Measurements from ENCODE around the gene DMBX1. TPM values are rescaled to one million over a fixed set of nuclear protein-coding genes. Genes with fewer than 3 reads are reported as not detected.

The DMBX1 gene
- total and polyA plus RNA-seq, 4 donors = not detected

- 45% methylated on average over 20 of the region's 20 CpGs for WGBS
- no peak for TF ChIP-seq NR2F2 (IDR thresholded peaks at IDR 0.05)
- TF ChIP-seq, protein P1, sequence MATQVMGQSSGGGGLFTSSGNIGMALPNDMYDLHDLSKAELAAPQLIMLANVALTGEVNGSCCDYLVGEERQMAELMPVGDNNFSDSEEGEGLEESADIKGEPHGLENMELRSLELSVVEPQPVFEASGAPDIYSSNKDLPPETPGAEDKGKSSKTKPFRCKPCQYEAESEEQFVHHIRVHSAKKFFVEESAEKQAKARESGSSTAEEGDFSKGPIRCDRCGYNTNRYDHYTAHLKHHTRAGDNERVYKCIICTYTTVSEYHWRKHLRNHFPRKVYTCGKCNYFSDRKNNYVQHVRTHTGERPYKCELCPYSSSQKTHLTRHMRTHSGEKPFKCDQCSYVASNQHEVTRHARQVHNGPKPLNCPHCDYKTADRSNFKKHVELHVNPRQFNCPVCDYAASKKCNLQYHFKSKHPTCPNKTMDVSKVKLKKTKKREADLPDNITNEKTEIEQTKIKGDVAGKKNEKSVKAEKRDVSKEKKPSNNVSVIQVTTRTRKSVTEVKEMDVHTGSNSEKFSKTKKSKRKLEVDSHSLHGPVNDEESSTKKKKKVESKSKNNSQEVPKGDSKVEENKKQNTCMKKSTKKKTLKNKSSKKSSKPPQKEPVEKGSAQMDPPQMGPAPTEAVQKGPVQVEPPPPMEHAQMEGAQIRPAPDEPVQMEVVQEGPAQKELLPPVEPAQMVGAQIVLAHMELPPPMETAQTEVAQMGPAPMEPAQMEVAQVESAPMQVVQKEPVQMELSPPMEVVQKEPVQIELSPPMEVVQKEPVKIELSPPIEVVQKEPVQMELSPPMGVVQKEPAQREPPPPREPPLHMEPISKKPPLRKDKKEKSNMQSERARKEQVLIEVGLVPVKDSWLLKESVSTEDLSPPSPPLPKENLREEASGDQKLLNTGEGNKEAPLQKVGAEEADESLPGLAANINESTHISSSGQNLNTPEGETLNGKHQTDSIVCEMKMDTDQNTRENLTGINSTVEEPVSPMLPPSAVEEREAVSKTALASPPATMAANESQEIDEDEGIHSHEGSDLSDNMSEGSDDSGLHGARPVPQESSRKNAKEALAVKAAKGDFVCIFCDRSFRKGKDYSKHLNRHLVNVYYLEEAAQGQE (IDR thresholded peaks at IDR 0.05) = no peak
- TF ChIP-seq, protein P2, sequence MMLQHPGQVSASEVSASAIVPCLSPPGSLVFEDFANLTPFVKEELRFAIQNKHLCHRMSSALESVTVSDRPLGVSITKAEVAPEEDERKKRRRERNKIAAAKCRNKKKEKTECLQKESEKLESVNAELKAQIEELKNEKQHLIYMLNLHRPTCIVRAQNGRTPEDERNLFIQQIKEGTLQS (IDR thresholded peaks at IDR 0.05) = no peak
- no peak for TF ChIP-seq HNF4G (IDR thresholded peaks at IDR 0.05)
- no peak for TF ChIP-seq JUND (IDR thresholded peaks at IDR 0.05)
- no peak for TF ChIP-seq GABPA (IDR thresholded peaks at IDR 0.05 in 1 of 2, conservative IDR thresholded peaks at IDR 0.05 in 1 of 2)
- TF ChIP-seq FOXA2 (IDR thresholded peaks at IDR 0.05) = no peak
- TF ChIP-seq HNF4A (conservative IDR thresholded peaks at IDR 0.05) = no peak
- no peak for TF ChIP-seq ZBTB33 (IDR thresholded peaks at IDR 0.05)
- TF ChIP-seq, protein P3, sequence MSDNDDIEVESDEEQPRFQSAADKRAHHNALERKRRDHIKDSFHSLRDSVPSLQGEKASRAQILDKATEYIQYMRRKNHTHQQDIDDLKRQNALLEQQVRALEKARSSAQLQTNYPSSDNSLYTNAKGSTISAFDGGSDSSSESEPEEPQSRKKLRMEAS (IDR thresholded peaks at IDR 0.05) = no peak
- TF ChIP-seq SP1 (IDR thresholded peaks at IDR 0.05) = no peak
- TF ChIP-seq TAF1 (conservative IDR thresholded peaks at IDR 0.05) = no peak
- no peak for TF ChIP-seq RXRA (IDR thresholded peaks at IDR 0.05)
- TF ChIP-seq YY1 (IDR thresholded peaks at IDR 0.05) = no peak
- TF ChIP-seq FOXA1 (IDR thresholded peaks at IDR 0.05) = no peak
- TF ChIP-seq RAD21 (IDR thresholded peaks at IDR 0.05) = no peak
- no peak for TF ChIP-seq CTCF (IDR thresholded peaks at IDR 0.05; ENCODE audit: low read depth, low read length, missing input control)
- TF ChIP-seq EGR1 (IDR thresholded peaks at IDR 0.05; ENCODE audit: low read depth in 2 of 2) = no peak
- Histone ChIP-seq H3K4me1 (ENCODE audit: control insufficient read depth in 4 of 4, insufficient read depth in 4 of 4, low read length in 3 of 4) (no peaks in the 10 kb centered on the region), H3K9me3 (ENCODE audit: control insufficient read depth in 4 of 4, low read length in 3 of 4) (no peaks in the 10 kb centered on the region), H3K36me3 (ENCODE audit: control insufficient read depth in 4 of 4, insufficient read depth in 3 of 4, low read depth in 1 of 4, low read length in 3 of 4) (no peaks in the 10 kb centered on the region), H3K4me3 (ENCODE audit: low read depth in 1 of 3, low read length in 3 of 3) (no peak overlapping the region), H3K27ac (ENCODE audit: low read depth in 1 of 2, low read length in 2 of 2) (no peak overlapping the region), H3K9ac (ENCODE audit: low read depth in 1 of 2, low read length in 2 of 2) (no peak overlapping the region), H3K27me3 (ENCODE audit: control insufficient read depth in 4 of 4, insufficient read depth in 4 of 4, low read length in 3 of 4) (no peaks in the 10 kb centered on the region)
- no peak for DNase-seq (ENCODE audit: low spot score)
Observed at GRCh38 chr1:46474570-46474969, 15.1 kb upstream of the DMBX1 start.
